Panc1 (cell line): ENCODE data around the gene SBK1. TPM values are rescaled to one million over a fixed set of nuclear protein-coding genes. Genes with fewer than 3 reads are reported as not detected.

ENCODE experiments used
- ATAC-seq: fragments of 200-7000 bp; cut with Tn5 transposase; 2 replicates; pipeline ENCODE4 v1.9.1; 2020; ENCODE audit warnings: mild to moderate bottlenecking, moderate library complexity
- BruUV-seq: library from RNA; stranded (reverse); fragments of 400-500 nt; replicated peaks from 2 replicates; lab custom pipeline; 2021; lab: Mats Ljungman, UMichigan
- CTCF ChIA-PET: fragments of 300-600 bp; sonication (Branson Sonifier 250); formaldehyde crosslinking; loops from one replicate; lab custom pipeline; 2022; ENCODE audit warnings: antibody characterized with exemption; lab: Charles Lee
- POLR2A ChIA-PET: fragments of 300-600 bp; sonication (Branson Sonifier 250); formaldehyde crosslinking; loops from one replicate; lab custom pipeline; 2022; ENCODE audit warnings: antibody characterized with exemption; lab: Charles Lee
- DNase-seq: peaks from one replicate; pipeline ENCODE4 v3.0.0-alpha.2; 2010; ENCODE audit warnings: low read depth, low spot score
- H3K27ac ChIP-seq: 2 replicates; pipeline ENCODE4 v1.5.1; 2011; ENCODE audit warnings: mild to moderate bottlenecking, low read length, inconsistent platforms
- H3K27me3 ChIP-seq: fragments of 200-500 bp; sonication (Bioruptor generic); 2 replicates; pipeline ENCODE4 v1.6.0; 2014; ENCODE audit warnings: low read length, inconsistent platforms; ENCODE audit not compliant: control insufficient read depth, insufficient read depth
- H3K36me3 ChIP-seq: fragments of 200-500 bp; sonication (Bioruptor generic); 2 replicates; pipeline ENCODE4 v1.5.1; 2014; ENCODE audit warnings: inconsistent platforms, mild to moderate bottlenecking, low read length, moderate library complexity; ENCODE audit not compliant: control insufficient read depth, insufficient read depth
- H3K4me1 ChIP-seq: 2 replicates; pipeline ENCODE4 v1.5.1; 2011; ENCODE audit warnings: inconsistent platforms, mild to moderate bottlenecking, low read length, moderate library complexity; ENCODE audit not compliant: control insufficient read depth, insufficient read depth
- H3K4me3 ChIP-seq, 2 experiments: 2 replicates each; pipeline ENCODE4 v1.5.1; 2011 to 2012; ENCODE audit warnings: low read depth in 2 of 2, low read length in 2 of 2, mild to moderate bottlenecking in 2 of 2, inconsistent platforms in 1 of 2, moderate library complexity in 1 of 2
- H3K9me3 ChIP-seq: fragments of 200-500 bp; sonication (Bioruptor generic); 2 replicates; pipeline ENCODE4 v1.5.1; 2014; ENCODE audit warnings: low read depth, mild to moderate bottlenecking, inconsistent platforms, low read length, moderate library complexity; ENCODE audit not compliant: control insufficient read depth, insufficient read depth
- POLR2AphosphoS5 ChIP-seq: IDR thresholded peaks from 2 replicates; pipeline ENCODE4 v1.6.1; 2012; ENCODE audit warnings: mild to moderate bottlenecking, low read depth, low read length, moderate library complexity
- SIN3A ChIP-seq: IDR thresholded peaks from 2 replicates; pipeline ENCODE4 v1.6.1; 2012; ENCODE audit warnings: low read depth, mild to moderate bottlenecking, low read length, moderate library complexity, borderline replicate concordance; ENCODE audit not compliant: insufficient read depth
- TCF7L2 ChIP-seq: IDR thresholded peaks from 2 replicates; pipeline ENCODE4 v1.6.1; 2011; ENCODE audit warnings: mild to moderate bottlenecking, low read depth, low read length, inconsistent platforms
- in situ Hi-C: cut with HindIII; loops from 2 replicates; pipeline ENCODE4 v1.10.0; 2016; ENCODE audit warnings: low sequenced_read_pairs, low pct_unique_long_range_greater_than_20kb
- intact Hi-C: fragments of 100-400 bp; cut with micrococcal nuclease; formaldehyde crosslinking; loops from one replicate; pipeline ENCODE4 v1.10.0; 2022; ENCODE audit not compliant: unreplicated experiment
- total RNA-seq: library from RNA; stranded (reverse); gene quantifications from one replicate; pipeline ENCODE4 v1.2.1, GENCODE V29; 2021; ENCODE audit not compliant: unreplicated experiment
- TF ChIP-seq, protein P1 (sequence below), 2 experiments: IDR thresholded peaks; 2 replicates each; pipeline ENCODE4 v1.6.1; 2011 to 2012; ENCODE audit warnings: low read depth in 2 of 2, control low read depth in 1 of 2, low read length in 1 of 2, mild to moderate bottlenecking in 1 of 2, moderate library complexity in 1 of 2; ENCODE audit not compliant: insufficient read depth in 1 of 2
- TF ChIP-seq, protein P2 (sequence below): fragments of 450-650 bp; IDR thresholded peaks from 2 replicates; pipeline ENCODE4 v1.5.1; 2017; ENCODE audit warnings: mild to moderate bottlenecking

SBK1 gene
- total RNA-seq, 1 experiment from 2014 or later: 2.4 TPM

DNA sequence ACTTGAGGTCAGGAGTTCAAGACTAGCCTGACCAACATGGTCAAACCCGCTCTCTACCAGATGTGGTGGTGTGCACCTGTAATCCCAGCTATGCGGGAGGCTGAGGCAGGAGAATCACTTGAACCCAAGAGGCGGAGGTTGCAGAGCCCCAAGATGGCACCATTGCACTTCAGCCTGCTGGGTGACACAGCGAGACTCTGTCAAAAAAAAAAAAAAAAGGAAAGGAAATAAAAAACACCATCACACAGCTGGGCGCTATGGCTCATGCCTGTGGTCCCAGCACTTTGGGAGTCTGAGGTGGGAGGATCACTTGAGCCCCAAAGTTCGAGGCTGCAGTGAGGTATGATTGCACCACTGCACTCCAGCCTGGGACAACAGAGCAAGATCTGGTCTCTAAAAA lies 13.3 kb upstream of the SBK1 start:
- Histone ChIP-seq H3K27me3 (no peaks in the 10 kb centered on the region; the same call in 1 of the 2 replicates), H3K4me3 (no peak overlapping the region), H3K36me3 (no peaks in the 10 kb centered on the region), H3K4me1 (0 out of 2 replicates have a peak, but pooled peaks cover 3% of the 10 kb centered on the region), H3K27ac (no peak overlapping the region), H3K9me3 (no peaks in the 10 kb centered on the region)
- BruUV-seq: no TSS peak
- TF ChIP-seq, protein P1, sequence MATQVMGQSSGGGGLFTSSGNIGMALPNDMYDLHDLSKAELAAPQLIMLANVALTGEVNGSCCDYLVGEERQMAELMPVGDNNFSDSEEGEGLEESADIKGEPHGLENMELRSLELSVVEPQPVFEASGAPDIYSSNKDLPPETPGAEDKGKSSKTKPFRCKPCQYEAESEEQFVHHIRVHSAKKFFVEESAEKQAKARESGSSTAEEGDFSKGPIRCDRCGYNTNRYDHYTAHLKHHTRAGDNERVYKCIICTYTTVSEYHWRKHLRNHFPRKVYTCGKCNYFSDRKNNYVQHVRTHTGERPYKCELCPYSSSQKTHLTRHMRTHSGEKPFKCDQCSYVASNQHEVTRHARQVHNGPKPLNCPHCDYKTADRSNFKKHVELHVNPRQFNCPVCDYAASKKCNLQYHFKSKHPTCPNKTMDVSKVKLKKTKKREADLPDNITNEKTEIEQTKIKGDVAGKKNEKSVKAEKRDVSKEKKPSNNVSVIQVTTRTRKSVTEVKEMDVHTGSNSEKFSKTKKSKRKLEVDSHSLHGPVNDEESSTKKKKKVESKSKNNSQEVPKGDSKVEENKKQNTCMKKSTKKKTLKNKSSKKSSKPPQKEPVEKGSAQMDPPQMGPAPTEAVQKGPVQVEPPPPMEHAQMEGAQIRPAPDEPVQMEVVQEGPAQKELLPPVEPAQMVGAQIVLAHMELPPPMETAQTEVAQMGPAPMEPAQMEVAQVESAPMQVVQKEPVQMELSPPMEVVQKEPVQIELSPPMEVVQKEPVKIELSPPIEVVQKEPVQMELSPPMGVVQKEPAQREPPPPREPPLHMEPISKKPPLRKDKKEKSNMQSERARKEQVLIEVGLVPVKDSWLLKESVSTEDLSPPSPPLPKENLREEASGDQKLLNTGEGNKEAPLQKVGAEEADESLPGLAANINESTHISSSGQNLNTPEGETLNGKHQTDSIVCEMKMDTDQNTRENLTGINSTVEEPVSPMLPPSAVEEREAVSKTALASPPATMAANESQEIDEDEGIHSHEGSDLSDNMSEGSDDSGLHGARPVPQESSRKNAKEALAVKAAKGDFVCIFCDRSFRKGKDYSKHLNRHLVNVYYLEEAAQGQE (IDR thresholded peaks at IDR 0.05; ENCODE audit: insufficient read depth in 1 of 2, low read depth in 2 of 2, low read length in 1 of 2): no peak
- no peak for TF ChIP-seq SIN3A
- no peak for TF ChIP-seq TCF7L2
- TF ChIP-seq, protein P2, sequence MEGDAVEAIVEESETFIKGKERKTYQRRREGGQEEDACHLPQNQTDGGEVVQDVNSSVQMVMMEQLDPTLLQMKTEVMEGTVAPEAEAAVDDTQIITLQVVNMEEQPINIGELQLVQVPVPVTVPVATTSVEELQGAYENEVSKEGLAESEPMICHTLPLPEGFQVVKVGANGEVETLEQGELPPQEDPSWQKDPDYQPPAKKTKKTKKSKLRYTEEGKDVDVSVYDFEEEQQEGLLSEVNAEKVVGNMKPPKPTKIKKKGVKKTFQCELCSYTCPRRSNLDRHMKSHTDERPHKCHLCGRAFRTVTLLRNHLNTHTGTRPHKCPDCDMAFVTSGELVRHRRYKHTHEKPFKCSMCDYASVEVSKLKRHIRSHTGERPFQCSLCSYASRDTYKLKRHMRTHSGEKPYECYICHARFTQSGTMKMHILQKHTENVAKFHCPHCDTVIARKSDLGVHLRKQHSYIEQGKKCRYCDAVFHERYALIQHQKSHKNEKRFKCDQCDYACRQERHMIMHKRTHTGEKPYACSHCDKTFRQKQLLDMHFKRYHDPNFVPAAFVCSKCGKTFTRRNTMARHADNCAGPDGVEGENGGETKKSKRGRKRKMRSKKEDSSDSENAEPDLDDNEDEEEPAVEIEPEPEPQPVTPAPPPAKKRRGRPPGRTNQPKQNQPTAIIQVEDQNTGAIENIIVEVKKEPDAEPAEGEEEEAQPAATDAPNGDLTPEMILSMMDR: no peak
- DNase-seq: no peak
- CTCF ChIA-PET: interaction anchor here (0.6 to 0.7 kb wide), 2 partner anchors 38 to 248 kb away, joined by 3 to 4 read pairs; no protein-coding TSS in a partner anchor
- POLR2A ChIA-PET: interaction anchor here (0.6 kb wide), 1 partner anchor 40 kb away, joined by 3 read pairs; no protein-coding TSS in a partner anchor
- intact Hi-C loops (no loop called here), in situ Hi-C loops (no loop called here)
- ATAC-seq: no peak

DNA sequence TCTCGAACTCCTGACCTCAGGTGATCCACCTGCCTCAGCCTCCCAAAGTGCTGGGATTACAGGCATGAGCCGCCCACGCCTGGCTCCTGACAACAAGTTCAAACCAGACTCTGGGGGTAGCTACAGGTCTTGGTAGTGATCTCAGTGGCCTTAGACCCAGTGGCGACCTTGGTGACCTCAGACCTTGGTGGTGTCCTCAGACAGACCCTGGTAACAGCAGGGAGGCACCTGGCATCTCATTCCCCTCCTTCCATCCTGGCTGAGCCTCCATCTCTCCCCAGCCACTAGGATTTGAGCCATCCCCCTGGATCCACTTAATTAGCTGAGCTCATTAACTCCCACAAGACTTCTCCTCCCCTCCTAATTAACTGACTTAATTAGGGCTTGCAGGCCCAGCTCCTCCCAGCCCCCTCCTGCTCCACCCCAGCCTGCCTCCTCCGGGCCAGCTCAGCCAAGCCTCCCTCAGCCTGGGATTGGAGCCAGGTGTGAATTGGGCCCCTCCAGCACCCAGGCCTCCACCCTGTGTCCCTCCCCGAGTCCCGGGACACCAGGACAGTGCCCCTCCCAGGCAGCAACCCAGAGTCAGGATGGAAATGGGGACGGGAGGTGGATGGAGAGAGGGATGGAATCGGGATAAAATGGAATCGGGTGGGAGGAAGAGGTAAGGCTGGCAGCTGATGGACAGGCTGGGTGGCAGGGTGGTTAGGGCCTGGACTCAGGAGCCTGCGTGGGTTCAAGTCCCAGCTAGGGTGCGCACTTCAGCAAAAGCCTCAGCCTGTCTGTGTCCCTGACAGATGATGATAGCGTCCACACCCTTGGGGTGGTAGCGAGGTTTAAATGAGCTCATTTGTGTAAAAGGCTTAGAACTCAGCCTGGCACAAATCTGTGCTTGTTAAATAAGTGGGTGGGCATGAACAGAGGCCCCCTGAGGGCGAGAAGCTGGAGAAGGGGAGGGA lies 11.2 kb upstream of the SBK1 start:
- no TSS peak for BruUV-seq
- Histone ChIP-seq H3K4me1 (0 out of 2 replicates have a peak, but pooled peaks cover 3% of the 10 kb centered on the region), H3K9me3 (no peaks in the 10 kb centered on the region), H3K27ac (no peak overlapping the region), H3K27me3 (no peaks in the 10 kb centered on the region), H3K4me3 (no peak overlapping the region), H3K36me3 (no peaks in the 10 kb centered on the region)
- ChIA-PET CTCF (no interaction called here), POLR2A (no interaction called here)
- in situ Hi-C loops: no loop called here
- intact Hi-C loops: no loop called here
- no peak for TF ChIP-seq POLR2AphosphoS5
- TF ChIP-seq, protein P1 (IDR thresholded peaks at IDR 0.05; ENCODE audit: insufficient read depth in 1 of 2, low read depth in 2 of 2, low read length in 1 of 2): no peak
- TF ChIP-seq SIN3A: no peak
- no peak for TF ChIP-seq TCF7L2
- TF ChIP-seq, protein P2: no peak
- ATAC-seq: no peak
- DNase-seq: no peak
